Eye (tissue), 1 donor: ENCODE results near the gene AMN.

Experiments
- DNase-seq: peaks from one replicate; pipeline ENCODE4 v3.0.0-alpha.2; 2015

AMN gene

GRCh38 chr14:102929241-102930137 lies 7.0 kb downstream of the AMN start:
- peak; percentile 47 for DNase-seq

GRCh38 chr14:102930138-102930752 lies 7.8 kb downstream of the AMN start:
- DNase-seq: peak; percentile 54

- peak; percentile 21 for DNase-seq
These were observed 8.5 kb downstream of the AMN start for GRCh38 chr14:102930753-102931579.

GRCh38 chr14:102931580-102932285 lies 9.3 kb downstream of the AMN start:
- no peak for DNase-seq

- no peak for DNase-seq
These were observed 10.2 kb downstream of the AMN start for GRCh38 chr14:102932484-102933248.

- DNase-seq: no peak
These were observed 11.3 kb downstream of the AMN start for GRCh38 chr14:102933618-102934231.

GRCh38 chr14:102935756-102936155 lies 13.3 kb downstream of the AMN start:
- no peak for DNase-seq

- no peak for DNase-seq
These were observed 15.1 kb downstream of the AMN start for GRCh38 chr14:102937331-102938175.

GRCh38 chr14:102938191-102938590 lies 15.7 kb downstream of the AMN start:
- no peak for DNase-seq

GRCh38 chr14:102939329-102939728 lies 16.9 kb downstream of the AMN start:
- DNase-seq: no peak

- no peak for DNase-seq
These were observed 17.5 kb downstream of the AMN start for GRCh38 chr14:102939820-102940561.

GRCh38 chr14:102940729-102941362 lies 18.4 kb downstream of the AMN start:
- no peak for DNase-seq

GRCh38 chr14:102941419-102942011 lies 19.1 kb downstream of the AMN start:
- no peak for DNase-seq

GRCh38 chr14:102942069-102942468 lies 19.6 kb downstream of the AMN start:
- no peak for DNase-seq

- DNase-seq: no peak
These were observed 21.0 kb downstream of the AMN start for GRCh38 chr14:102943454-102943853.

GRCh38 chr14:102943979-102944378 lies 21.5 kb downstream of the AMN start:
- DNase-seq: no peak

GRCh38 chr14:102944448-102945330 lies 22.2 kb downstream of the AMN start:
- no peak for DNase-seq
